NCI-H2107 treated with DMSO at 0.1 percent for 48 hours (cell line): ENCODE measurements around the gene CD9.
"Not testable (repeated sequence)": the region's sequence is repeated elsewhere in the genome, so short reads cannot be mapped to it uniquely, and the experiment has no call there.

ENCODE experiments used
- DNase-seq: peaks from one replicate; lab custom pipeline; 2025; ENCODE audit not compliant: unreplicated experiment; lab: John Stamatoyannopoulos, UW

The CD9 gene, protein sequence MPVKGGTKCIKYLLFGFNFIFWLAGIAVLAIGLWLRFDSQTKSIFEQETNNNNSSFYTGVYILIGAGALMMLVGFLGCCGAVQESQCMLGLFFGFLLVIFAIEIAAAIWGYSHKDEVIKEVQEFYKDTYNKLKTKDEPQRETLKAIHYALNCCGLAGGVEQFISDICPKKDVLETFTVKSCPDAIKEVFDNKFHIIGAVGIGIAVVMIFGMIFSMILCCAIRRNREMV

GRCh38 chr12:6200256-6201212 lies at the start of gene CD9:
TSS of gene CD9 (plus strand) at chr12:6200400. CDS start at chr12:6200500, 100 bp downstream.
- DNase-seq, result no peak

DNA sequence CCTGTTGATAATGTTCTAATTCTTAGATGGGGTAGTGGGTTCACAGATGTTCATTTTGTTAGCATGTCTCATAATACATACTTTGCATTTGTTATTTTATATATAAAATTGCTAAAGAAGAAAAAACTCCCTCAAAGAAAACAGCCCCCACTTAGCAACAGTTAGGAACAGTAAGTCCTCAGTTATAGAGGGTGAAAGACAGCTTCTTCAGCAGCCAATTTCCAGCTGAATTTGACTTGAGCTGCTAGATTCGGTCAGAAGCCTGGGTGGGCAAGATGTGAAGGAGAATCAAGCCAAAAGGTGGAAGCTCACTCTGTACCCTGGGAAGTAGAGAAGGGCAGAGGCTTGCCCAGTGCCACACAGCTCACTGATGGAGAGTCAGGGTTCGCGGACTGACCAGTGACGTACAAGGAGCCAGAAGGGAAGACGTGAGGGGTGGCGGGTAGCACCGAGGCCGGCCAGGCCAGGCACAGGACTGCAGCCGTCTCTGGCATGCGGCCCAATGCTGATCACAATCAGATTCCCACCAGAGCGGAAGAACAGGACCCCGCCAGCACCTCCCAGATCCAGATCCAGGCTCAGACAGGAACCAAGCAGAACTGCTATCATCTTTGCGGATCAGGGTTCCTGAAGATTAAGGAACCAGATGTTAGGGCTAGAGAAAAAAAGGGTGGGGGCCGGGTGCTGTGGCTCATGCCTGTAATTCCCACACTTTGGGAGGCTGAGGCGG lies 45.3 kb upstream of the CD9 start:
- no peak for DNase-seq

DNA sequence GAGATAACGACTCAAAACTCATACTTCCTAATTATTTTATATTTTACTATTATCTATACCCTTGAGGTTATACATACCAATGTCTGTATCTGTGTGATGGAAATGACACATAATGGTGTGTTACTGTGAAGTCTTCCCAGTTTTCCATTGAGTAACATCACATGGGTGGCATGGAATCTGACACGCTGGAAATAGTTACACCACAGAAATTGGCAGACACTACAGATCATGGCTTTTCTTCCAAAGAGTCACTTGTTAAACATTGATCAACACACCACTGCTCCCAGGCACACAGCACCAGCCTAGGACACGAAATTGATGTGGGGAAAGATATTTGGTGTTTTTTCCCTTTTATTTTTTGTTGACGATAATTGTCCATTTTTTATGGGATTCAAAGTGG lies 42.7 kb upstream of the CD9 start:
- no peak for DNase-seq

DNA sequence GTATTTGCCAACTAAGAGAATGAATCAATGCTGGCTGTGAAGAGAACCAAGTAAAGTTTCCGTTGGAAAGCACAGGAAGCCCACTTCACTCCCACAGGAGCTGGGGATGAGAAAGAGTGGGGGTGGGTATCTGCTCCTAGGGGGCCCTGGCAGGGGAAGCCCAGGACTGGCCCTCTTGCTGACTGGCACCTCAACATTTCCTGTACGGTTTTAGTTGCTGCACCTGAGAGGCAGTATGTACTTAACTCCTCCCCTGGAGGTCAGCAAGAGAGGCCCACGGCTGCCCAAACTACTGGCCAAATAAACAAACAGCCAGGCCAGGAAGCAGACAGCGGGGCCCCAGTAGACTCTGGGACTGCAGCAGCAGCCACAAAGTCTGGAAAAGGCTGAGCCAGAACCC lies 41.9 kb upstream of the CD9 start:
- DNase-seq, result no peak

DNA sequence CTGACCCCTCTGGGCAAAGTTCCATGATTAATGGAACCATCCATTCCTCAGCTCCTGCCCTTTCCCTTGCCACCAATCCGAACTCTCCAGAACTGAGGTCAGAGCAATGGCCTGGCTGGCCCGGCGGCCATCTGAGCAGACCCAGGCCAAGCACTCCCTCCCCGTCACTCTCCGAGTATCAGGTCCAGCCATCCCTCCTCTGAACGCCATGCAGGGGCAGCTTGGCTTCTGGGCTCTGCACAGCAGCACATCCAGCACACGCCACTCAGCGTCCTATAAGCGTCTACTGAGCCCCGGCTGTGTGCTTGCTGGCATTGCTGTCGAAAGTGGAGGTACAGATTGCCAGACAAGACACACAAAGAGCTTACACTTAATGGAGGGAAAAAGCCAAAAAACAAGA lies 41.5 kb upstream of the CD9 start:
- DNase-seq, result no peak

DNA sequence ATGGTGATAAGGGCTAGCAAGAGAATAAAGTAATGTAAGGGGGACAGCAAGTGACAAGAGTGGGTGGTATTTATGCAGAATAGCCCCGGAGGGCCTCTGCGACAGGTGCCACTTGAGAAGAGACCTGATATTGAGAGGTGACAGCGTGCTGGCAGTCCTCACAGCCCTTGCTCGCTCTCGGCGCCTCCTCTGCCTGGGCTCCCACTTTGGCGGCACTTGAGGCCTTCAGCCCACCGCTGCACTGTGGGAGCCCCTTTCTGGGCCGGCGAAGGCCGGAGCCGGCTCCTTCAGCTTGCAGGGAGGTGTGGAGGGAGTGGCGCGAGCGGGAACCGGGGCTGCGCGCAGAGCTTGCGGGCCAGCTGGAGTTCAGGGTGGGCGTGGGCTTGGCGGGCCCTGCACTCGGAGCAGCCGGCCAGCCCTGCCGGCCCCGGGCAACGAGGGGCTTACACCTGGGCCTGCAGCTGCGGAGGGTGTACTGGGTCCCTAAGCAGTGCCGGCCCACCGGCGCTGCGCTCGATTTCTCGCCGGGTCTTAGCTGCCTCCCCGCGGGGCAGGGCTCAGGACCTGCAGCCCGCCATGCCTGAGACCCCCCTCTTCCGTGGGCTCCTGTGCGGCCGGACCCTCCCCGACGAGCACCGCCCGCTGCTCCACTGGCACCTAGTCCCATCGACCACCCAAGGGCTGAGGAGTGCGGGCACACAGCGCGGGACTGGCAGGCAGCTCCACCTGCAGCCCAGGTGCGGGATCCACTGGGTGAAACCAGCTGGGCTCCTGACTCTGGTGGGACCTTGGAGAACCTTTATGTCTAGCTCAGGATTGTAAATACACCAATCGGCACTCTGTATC lies 40.8 kb upstream of the CD9 start:
- DNase-seq, result not testable (repeated sequence)

DNA sequence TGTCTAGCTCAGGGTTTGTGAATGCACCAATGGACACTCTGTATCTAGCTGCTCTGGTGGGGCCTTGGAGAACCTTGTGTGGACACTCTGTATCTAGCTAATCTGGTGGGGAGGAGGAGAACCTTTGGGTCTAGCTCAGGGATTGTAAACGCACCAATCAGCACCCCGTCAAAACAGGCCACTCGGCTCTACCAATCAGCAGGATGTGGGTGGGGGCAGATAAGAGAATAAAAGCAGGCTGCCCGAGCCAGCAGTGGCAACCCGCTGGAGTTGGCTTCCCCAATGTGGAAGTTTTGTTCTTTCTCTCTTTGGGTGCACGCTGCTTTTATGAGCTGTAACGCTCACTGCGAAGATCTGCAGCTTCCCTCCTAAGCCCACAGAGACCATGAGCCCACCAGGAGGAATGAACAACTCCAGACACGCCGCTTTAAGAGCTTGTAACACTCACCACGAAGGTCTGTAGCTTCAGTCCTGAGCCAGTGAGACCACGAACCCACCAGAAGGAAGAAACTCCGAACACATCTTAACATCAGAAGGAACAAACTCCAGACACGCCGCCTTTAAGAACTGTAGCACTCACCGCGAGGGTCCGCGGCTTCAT lies 40.1 kb upstream of the CD9 start:
- not testable (repeated sequence) for DNase-seq

DNA sequence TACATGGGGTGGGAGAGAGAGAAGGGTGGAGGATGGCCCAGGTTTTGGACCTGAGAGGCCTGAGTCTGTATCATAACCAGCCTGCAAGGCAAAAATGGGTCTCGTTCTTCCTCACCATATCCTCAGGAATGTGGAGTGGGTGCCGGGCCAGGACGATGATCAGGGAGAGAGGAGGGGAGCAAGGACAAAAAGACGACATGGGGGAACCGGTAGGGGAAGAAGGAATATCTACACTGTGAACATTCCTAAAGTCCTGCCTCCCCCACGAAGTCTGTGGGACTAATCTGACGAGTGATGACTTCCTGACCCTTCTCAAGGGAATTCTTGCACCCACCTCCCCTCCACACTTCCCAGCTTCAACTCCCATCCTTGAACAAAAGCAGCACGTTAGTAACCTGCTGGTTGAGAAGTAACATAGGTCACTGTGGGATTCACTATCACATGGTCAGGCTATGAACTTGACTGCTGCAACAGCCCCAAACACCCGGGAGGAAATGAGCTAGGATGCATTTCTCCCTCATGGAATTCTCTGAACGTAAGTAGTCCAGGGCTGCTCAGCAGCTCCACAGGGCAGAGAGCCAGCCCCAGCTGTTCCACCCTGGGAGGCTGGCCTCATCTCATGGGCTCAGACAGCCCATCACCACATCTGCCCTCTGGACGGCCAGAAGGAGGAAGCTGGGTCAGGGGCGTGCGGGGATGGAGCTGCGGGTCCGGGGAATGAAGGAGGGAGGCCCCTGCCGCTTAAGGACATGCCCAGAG lies 38.9 kb upstream of the CD9 start:
- DNase-seq, result no peak

- no peak for DNase-seq
These were observed 36.7 kb upstream of the CD9 start for GRCh38 chr12:6163416-6164060.

GRCh38 chr12:6165395-6165794 lies 34.8 kb upstream of the CD9 start:
- no peak for DNase-seq

- no peak for DNase-seq
These were observed 33.4 kb upstream of the CD9 start for GRCh38 chr12:6166808-6167207.

GRCh38 chr12:6167327-6168280 lies 32.6 kb upstream of the CD9 start:
- no peak for DNase-seq

DNA sequence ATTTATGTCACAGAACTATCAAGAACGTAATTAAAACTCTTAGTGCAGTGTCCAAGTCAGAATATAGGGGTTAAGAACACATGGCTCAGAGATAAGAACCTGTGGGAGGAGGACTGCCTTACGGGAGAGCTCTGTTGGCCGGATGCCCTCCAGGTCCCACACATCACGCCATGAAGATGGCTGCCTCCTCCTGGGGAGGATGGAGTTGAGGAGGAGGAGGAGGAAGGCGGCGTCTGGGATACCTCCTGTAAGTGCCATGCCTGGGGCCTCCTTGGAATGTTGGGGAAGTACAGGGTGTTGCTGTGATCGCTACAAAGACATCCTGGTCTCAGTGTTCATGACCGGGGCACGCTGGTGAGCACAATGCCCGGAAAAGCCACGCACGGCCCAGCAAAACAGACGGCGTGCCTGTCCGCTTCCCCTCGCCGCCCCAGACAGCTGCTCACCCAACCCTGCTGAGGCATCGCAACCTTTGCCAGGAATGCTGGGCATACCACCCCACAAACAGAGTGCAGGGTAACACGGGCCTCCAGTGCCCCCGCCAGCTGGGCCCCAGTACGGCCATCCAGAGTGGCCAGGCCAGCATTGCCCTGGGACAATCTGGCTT lies 28.7 kb upstream of the CD9 start:
- no peak for DNase-seq

DNA sequence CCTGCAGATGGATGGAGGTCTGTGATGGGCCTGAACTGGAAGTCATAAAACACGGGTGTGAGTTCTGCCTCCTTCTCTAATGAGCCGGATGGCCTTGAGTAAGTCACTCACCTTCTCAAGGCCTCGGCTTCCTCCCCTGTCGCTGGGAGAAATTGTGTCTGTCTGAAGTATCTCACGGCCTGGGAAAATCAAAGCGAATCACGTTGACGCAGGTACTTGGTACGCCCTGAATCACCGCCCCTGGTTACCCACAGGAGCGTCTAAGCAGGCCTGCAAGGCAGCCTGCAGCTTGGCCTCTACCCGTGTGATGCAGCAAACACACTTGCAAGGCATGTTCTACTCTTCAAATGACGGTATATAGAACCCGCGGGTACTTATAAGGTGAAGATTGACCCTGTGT lies 28.1 kb upstream of the CD9 start:
- no peak for DNase-seq

DNA sequence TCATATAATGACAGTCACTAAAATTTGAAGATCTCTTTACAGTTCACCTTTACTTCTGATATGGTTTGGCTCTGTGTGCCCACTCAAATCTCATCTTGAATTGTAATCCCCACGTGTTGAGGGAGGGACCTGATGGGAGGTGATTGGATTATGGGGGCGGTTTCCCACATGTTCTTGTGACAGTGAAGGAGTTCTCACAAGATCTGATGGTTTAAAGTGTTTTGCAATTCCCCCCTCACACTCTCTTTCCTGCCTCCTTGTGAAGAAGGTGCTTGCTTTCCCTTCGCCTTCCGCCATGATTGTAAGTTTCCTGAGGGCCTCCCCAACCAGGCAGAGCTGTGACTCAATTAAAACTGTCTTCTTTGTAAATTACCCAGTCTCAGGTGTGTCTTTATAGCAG lies 27.3 kb upstream of the CD9 start:
- no peak for DNase-seq

DNA sequence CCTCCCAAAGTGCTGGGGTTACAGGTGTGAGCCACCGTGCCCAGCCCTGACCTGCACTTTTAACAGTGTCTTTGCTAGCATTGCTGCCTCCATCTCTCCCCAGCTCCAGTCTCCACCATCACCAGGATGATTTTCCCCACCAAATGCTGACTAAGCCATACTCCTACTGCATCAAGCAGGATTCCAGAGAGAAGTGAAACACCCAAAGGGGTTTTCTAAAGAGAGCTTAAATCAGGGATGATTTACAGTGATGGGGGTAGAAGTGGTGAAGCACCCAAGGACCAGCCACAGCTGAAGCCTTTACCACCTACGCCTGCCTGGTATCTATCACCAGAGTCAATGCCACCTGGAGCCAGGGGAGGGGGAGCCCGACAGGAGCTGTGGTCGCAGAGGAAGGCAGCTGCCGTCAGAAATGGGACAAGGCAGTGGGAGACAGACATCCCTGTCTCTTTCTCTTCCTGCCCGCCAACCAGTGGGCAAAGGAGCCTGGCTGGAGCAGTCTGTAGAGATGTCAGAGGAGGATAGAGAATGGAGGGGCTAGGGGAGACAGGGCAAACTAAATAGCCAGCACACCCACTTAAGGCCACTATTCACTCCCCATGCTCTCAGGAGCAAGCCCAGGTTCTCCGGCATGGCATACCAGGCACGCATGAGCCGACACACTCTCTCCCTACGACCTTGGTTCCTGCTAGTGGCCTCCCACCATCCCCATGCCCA lies 22.4 kb upstream of the CD9 start:
- no peak for DNase-seq
